Stimulated activated CD8-positive, alpha-beta memory T cell treated with anti-CD3 and anti-CD28 coated beads, Interleukin-4, amount 100 ng/mL, for 1 hour (primary cell): ENCODE measurements around the gene SEMA4D.

ENCODE experiments used
- DNase-seq, 2 donors: peaks; one replicate each; pipeline ENCODE4 v3.0.0-alpha.2; 2020; ENCODE audit warnings: low read depth in 2 of 2, low spot score in 1 of 2

The SEMA4D gene

GRCh38 chr9:89468281-89468960 lies 29.5 kb downstream of the SEMA4D start:
- DNase-seq = no peak

- DNase-seq = no peak
Measured at GRCh38 chr9:89467278-89467625, 30.7 kb downstream of the SEMA4D start.

- DNase-seq = no peak
Measured at GRCh38 chr9:89466451-89467277, 31.2 kb downstream of the SEMA4D start.

DNA sequence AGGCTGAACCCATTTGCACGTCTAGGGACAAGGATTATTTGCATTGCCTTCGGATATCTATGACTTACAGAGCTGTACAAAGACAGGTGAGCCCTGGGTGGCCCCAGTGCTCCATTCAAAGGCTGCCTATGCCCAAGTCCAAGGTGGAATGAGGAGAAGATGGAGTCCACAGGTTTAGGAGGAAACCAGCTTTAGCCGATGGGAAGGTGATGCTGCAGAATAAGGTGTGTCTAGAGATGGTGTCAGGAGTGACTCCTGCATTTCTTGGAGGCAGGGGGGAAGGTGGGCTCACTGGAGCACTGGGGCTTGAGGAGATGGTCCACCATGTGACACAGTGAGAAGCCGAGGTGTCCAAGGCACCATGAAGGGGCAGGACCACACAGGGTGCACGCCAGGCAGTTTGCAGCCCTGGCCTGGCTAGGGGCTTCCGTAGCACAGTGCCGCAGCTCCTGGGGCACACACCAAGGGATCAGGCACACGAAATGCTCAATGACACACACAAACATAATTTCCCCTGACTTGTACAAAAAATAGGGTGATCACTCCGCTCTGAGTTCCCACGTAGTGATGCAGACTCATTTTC lies 32.1 kb downstream of the SEMA4D start:
- no peak for DNase-seq

GRCh38 chr9:89465001-89465451 lies 32.9 kb downstream of the SEMA4D start:
- no peak for DNase-seq

GRCh38 chr9:89464300-89464901 lies 33.5 kb downstream of the SEMA4D start:
- no peak for DNase-seq

GRCh38 chr9:89462817-89463683 lies 34.9 kb downstream of the SEMA4D start:
- DNase-seq = no peak

GRCh38 chr9:89462199-89462598 lies 35.7 kb downstream of the SEMA4D start:
- no peak for DNase-seq

- no peak for DNase-seq
Measured at GRCh38 chr9:89461265-89461664, 36.6 kb downstream of the SEMA4D start.

DNA sequence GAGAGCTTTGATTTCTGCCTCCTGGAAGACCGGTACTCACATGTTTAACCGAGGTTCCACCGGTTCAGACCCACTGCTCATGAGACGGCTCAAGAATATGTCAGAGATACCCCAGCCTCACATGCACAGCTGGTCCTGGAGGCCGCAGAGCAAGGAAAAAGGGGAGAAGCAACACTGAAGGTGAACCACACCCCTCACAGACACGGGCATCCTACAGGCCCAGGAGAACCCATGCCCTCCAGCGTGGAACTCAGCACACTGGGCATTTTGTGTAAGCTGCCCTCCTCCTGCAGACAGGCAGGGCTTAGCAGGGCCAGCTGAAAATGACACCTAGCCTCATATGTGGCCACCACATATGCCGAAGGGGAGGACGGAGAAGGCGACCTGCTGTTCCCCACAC lies 37.4 kb downstream of the SEMA4D start:
- DNase-seq = no peak

GRCh38 chr9:89458768-89459496 lies 39.0 kb downstream of the SEMA4D start:
- no peak for DNase-seq

DNA sequence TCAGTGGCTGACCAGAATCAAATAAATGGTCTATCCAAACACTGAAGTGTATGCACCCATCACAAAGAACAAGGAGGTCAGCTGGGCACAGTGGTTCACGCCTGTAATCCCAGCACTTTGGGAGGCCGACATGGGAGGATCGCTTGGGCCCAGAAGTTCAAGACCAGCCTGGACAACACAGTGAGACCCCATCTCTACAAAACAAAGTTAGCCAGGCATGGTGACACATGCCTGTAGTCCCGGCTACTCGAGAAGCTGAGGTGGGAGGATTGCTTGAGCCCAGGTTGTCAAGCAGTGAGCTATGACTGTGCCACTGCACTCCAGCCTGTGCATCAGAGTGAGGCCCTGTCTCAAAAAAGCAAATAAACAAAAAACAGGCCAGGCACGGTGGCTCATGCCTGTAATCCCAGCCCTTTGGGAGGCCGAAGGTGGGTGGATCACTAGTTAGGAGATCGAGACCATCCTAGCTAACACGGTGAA lies 40.5 kb downstream of the SEMA4D start:
- no peak for DNase-seq

DNA sequence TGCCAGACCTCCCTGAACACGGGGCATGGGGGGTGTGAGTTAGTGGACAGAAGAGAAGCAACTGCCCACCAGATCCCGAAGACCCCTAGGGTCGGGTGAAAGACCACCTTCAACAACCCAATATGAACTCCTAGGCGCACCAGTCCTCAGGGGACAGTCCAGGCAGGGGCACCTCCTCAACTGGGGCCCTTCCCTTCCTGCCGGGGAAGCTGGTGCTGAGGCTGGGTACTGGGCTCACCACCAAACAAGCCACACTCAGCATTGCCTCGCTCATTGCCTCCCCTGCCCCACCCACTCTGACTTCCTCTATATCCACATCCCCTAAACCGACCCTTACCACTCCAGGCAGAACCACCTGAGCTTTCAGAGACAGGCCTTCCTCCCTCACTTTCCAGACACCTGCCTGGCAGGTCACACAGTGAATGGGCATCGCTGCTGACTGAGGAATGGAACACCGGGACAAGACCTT lies 42.5 kb downstream of the SEMA4D start:
- no peak for DNase-seq

- no peak for DNase-seq
Measured at GRCh38 chr9:89454498-89455355, 43.2 kb downstream of the SEMA4D start.

DNA sequence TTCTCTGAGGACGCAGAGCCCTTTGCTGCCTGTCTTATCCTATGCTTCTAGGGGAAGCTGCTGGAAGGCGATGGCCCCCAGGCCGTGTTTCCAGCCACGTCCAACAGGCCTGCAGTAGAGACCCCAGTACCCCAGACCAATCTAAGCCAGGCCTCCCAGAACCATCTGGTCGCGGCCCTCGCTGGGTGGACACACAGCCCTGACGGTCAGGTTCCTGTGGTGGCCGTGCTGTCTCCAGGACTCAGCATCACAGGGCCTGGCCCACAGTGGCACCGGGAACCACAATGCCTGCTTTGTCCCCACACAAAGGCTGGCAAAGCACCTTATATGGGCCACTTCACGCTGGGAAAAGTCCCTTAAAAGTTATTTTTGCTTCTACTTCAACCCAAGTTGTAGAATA lies 44.5 kb downstream of the SEMA4D start:
- no peak for DNase-seq

- no peak for DNase-seq
Measured at GRCh38 chr9:89452561-89452960, 45.4 kb downstream of the SEMA4D start.

- no peak for DNase-seq
Measured at GRCh38 chr9:89450213-89450612, 47.7 kb downstream of the SEMA4D start.

DNA sequence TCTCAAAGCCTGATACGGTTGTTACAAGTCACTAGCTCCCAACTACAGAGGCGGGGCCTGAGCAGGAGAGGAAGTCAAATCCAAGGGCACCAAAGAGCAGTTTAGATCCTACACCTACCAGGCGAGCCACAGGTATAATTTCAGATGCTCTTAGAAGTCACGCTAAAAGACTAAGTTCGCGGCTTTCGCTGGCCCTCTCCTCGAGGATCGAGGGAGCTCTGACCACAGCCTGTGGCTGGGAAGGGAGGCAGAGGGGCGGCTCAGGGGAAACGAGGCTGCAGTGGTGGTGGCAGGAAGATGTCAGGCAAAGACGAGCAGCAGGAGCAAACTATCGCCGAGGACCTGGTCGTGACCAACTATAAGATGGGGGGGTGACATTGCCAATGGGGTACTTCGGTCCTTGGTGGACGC lies 48.6 kb downstream of the SEMA4D start:
- DNase-seq = no peak

- DNase-seq = no peak
Measured at GRCh38 chr9:89448821-89449220, 49.1 kb downstream of the SEMA4D start.
